Breast epithelium (tissue), 4 donors: ENCODE measurements around the gene MGST2. TPM values are rescaled to one million over a fixed set of nuclear protein-coding genes. Genes with fewer than 3 reads are reported as not detected.
A peak's percentile ranks its signal among the peaks of the same experiment; 100 is the strongest.

Source experiments
- DNase-seq, 2 donors: peaks; one replicate each; pipeline ENCODE4 v3.0.0-alpha.2; 2019; ENCODE audit warnings: low spot score in 2 of 2
- H3K27ac ChIP-seq, 2 donors: fragments of 200-600 bp; sonication (generic) in 1 of 2; one replicate each; pipeline ENCODE4 v1.5.1; 2016 to 2019; ENCODE audit warnings: mild to moderate bottlenecking in 1 of 2
- H3K27me3 ChIP-seq, 2 donors: fragments of 200-600 bp; sonication (generic) in 1 of 2; one replicate each; pipeline versions ENCODE4 v1.5.1 to v1.6.0; 2017 to 2019; ENCODE audit warnings: control low read depth in 1 of 2, mild to moderate bottlenecking in 1 of 2
- H3K36me3 ChIP-seq: fragments of 200-600 bp; one replicate; pipeline ENCODE4 v1.5.1; 2019
- H3K4me1 ChIP-seq, 2 donors: fragments of 200-600 bp; sonication (generic); one replicate each; pipeline ENCODE4 v1.5.1; 2016 to 2019; ENCODE audit warnings: control low read depth in 1 of 2
- H3K4me3 ChIP-seq, 3 donors: fragments of 200-600 bp; sonication (generic); 1 replicate in 2 of 3; 2 replicates in 1 of 3; pipeline ENCODE4 v1.5.1; 2016 to 2019; ENCODE audit warnings: mild to moderate bottlenecking in 3 of 3, moderate library complexity in 2 of 3
- H3K9me3 ChIP-seq, 2 donors: fragments of 200-600 bp; sonication (generic) in 1 of 2; one replicate each; pipeline ENCODE4 v1.5.1; 2016 to 2019; ENCODE audit warnings: control low read depth in 1 of 2
- POLR2A ChIP-seq: fragments of 450-650 bp; IDR thresholded peaks from one replicate; pipeline ENCODE4 v1.6.1; 2016; ENCODE audit warnings: antibody characterized with exemption, mild to moderate bottlenecking, moderate library complexity
- POLR2AphosphoS5 ChIP-seq, 3 donors: sonication (generic); formaldehyde crosslinking; IDR thresholded peaks; one replicate each; pipeline ENCODE4 v1.6.1; 2017; ENCODE audit warnings: antibody characterized with exemption in 3 of 3
- intact Hi-C: fragments of 100-400 bp; cut with DNase I; formaldehyde crosslinking; loops from one replicate; pipeline ENCODE4 v1.15.1; 2023; ENCODE audit warnings: low total_unique reads
- total RNA-seq, 3 donors: library from RNA; depleted of rRNA; stranded (reverse); fragments of >200 nt; gene quantifications; one replicate each; pipeline ENCODE4 v1.1.0, GENCODE V29; 2016
- TF ChIP-seq, protein P1 (sequence below), 3 donors: fragments of 450-650 bp; IDR thresholded peaks; one replicate each; pipeline ENCODE4 v1.5.1; 2016 to 2017; ENCODE audit warnings: antibody characterized with exemption in 3 of 3, mild to moderate bottlenecking in 3 of 3, moderate library complexity in 3 of 3

The MGST2 gene
- total RNA-seq, 3 donors from 2014 or later, result 29.1 to 58.7 (median 50.5) TPM

DNA sequence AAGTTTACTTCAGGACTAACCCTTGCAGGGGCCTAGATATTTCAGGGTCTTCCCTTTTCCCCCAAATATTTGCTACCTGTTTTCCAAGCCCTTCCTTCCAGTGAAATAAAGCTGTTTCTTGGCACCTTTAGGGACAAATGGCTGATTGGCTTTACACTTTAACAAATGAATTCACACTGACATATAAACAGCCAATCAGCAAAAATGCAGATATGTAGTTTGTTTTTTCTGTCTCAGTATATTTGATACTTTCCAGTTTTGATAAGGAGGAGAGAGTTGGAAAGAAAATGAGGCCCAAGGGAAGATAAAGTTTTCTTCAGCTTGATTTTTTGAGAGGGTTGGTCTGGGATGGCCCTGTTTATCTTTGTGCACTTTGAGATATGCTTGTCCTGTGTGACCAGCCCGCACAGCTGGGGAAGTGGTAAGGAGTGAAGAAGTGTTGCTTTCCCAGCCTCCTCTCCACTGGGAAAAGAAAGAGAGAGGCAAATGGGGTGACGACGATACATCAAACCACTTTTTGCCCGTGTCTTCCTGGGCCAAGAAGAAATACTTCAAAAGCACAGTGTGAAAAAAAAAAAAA is 67.5 kb downstream of the MGST2 start:
- TF ChIP-seq POLR2A (no peak), POLR2AphosphoS5 (IDR thresholded peaks at IDR 0.05) (no peak)
- TF ChIP-seq, protein P1, sequence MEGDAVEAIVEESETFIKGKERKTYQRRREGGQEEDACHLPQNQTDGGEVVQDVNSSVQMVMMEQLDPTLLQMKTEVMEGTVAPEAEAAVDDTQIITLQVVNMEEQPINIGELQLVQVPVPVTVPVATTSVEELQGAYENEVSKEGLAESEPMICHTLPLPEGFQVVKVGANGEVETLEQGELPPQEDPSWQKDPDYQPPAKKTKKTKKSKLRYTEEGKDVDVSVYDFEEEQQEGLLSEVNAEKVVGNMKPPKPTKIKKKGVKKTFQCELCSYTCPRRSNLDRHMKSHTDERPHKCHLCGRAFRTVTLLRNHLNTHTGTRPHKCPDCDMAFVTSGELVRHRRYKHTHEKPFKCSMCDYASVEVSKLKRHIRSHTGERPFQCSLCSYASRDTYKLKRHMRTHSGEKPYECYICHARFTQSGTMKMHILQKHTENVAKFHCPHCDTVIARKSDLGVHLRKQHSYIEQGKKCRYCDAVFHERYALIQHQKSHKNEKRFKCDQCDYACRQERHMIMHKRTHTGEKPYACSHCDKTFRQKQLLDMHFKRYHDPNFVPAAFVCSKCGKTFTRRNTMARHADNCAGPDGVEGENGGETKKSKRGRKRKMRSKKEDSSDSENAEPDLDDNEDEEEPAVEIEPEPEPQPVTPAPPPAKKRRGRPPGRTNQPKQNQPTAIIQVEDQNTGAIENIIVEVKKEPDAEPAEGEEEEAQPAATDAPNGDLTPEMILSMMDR (IDR thresholded peaks at IDR 0.05), result no peak
- H3K27me3 ChIP-seq, result no peaks in the 10 kb centered on the region
- H3K36me3 ChIP-seq, result no peaks in the 10 kb centered on the region
- intact Hi-C loops, result loop anchor here (10.0 kb wide), 1 partner anchor 522 kb away; no protein-coding TSS in a partner anchor
- no peak for DNase-seq
- peak overlapping the region in 1 of 2 donors; percentile 88 for H3K27ac ChIP-seq
- no peak overlapping the region for H3K4me3 ChIP-seq
- no peaks in the 10 kb centered on the region for H3K4me1 ChIP-seq
- H3K9me3 ChIP-seq, result no peaks in the 10 kb centered on the region

DNA sequence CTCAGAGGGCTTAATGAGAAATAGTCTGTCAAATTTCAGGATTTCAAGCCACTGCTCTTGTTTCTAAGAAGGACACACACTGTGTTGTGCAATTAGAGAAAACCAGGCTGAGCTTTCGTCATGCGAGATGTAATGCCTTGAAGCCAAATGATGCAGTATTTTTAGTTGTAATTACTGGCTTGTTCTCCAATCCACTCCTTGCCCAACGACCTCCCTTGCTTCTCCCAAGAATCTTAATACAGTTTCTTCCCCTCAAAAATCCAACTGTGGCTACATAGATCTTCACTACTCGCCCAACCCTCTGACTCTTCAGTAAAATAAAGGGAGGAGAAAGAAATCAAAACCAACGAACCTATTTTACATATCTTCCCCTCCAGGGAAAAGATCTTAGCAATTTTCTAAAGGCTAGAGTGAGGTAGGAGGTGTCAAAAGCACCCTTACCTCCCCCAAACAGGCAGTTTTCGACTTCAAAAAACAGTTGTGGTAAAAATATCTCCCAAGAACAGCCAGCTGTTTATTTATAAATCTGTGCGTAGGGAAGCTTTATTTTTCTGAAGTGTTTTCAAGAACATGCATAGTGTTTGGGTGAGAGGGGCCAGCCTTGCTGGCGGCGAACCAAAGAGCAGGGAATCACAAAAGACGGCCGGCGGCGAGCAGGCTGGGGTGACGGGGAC is 68.7 kb downstream of the MGST2 start:
- peak overlapping the region; percentile 45 to 75 (median 58) for H3K4me3 ChIP-seq
- H3K27ac ChIP-seq, result peak overlapping the region; percentile 88 to 95
- H3K9me3 ChIP-seq, result no peaks in the 10 kb centered on the region
- no peaks in the 10 kb centered on the region for H3K27me3 ChIP-seq
- TF ChIP-seq POLR2A (no peak), POLR2AphosphoS5 (IDR thresholded peaks at IDR 0.05) (peak in 1 of 3 donors; percentile 21)
- TF ChIP-seq, protein P1 (IDR thresholded peaks at IDR 0.05), result no peak
- peak in 1 of 2 donors; percentile 52 for DNase-seq
- intact Hi-C loops, result loop anchor here (10.0 kb wide), 1 partner anchor 520 kb away; no protein-coding TSS in a partner anchor
- H3K4me1 ChIP-seq, result no peaks in the 10 kb centered on the region
- H3K36me3 ChIP-seq, result no peaks in the 10 kb centered on the region

DNA sequence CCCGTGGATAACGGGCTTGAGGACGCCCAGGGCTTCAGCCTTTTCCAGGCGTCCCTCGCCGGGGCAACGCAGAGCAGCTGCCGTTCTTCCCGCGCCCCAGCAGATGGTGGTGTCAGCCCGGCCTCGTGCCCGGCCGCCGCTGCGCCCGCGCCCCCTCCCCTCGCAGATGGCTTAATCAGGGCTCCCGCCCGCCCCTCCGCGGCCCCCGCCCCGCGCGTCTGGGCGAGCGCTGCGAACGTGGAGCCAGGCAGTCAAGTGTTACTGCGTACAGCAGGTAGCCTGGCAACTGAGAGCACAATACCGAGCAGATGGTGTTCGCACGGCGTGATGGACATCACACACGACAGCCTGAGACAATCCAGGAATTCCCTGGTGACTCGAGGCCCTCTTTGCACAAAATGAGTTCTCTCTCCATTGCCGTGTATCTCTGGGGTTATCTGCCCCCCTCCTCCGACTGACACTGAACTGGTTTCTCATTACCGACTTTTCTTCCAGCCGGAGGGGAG is 69.3 kb downstream of the MGST2 start:
- peak; percentile 80 to 85 for DNase-seq
- intact Hi-C loops, result loop anchor here (5.0 to 10.0 kb wide), 2 partner anchors 417 to 520 kb away; partner anchors contain the start of gene MAML3
- TF ChIP-seq POLR2AphosphoS5 (IDR thresholded peaks at IDR 0.05), result peak; percentile 74 to 86 (median 85)
- TF ChIP-seq, protein P1 (IDR thresholded peaks at IDR 0.05), result peak; percentile 68 to 78 (median 74)
- TF ChIP-seq POLR2A, result no peak
- Histone ChIP-seq H3K36me3 (no peaks in the 10 kb centered on the region), H3K4me1 (no peaks in the 10 kb centered on the region), H3K9me3 (no peaks in the 10 kb centered on the region), H3K27me3 (no peaks in the 10 kb centered on the region), H3K27ac (peak overlapping the region; percentile 88 to 95), H3K4me3 (peak overlapping the region; percentile 45 to 75 (median 58))

DNA sequence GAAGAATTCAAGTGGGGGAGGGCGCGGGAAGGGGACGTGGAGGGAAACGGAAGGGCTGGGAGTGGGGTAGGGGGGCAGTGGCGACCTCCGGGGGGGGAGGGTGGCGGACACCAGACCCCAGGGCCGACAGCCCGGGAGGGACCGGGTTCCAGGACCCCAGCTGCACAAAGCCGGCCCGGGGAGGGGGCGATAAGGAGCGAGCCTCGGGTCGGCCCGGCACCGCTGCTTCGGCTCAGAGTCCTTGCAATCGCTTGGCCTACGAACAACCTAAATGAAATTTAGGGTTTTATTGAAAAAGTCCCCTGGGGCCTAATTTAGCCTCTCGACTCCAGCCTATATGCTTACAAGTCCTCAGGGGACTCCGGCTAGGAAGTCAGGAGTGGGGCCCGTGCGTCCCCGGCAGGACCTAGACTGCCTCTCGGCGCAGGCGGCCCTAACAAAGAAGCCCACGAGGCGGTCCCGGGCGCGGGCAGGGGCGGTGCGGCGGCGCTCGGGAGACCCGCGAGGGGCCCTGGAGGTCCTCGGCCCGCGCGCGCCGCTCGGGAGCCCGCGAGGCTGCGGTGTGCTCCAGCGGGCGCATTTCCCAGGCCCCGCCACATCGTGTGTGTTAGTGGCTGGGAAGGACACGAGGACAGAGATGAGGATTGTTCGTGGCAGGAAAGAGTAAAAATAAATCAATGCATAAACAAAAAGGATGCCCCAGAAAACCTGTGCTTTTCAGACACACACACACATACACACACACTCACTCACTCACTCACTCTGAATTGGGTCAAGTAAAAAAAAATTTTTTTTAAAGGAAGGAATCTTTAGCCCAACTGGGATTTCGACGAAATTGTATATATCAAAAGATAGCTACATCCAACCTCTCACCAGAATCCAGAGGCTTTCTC is 70.0 kb downstream of the MGST2 start:
- Histone ChIP-seq H3K4me3 (peak overlapping the region; percentile 45 to 75 (median 58)), H3K4me1 (peaks cover under 1 to 2% of the 10 kb centered on the region in 2 donors), H3K27ac (peak overlapping the region; percentile 88 to 95), H3K36me3 (no peaks in the 10 kb centered on the region), H3K9me3 (no peaks in the 10 kb centered on the region), H3K27me3 (no peaks in the 10 kb centered on the region)
- intact Hi-C loops, result loop anchor here (5.0 to 10.0 kb wide), 2 partner anchors 417 to 519 kb away; partner anchors contain the start of gene MAML3
- TF ChIP-seq POLR2AphosphoS5 (IDR thresholded peaks at IDR 0.05) (no peak), POLR2A (no peak)
- TF ChIP-seq, protein P1 (IDR thresholded peaks at IDR 0.05), result no peak
- DNase-seq, result no peak
